HEK293T (cell line): Measurements from ENCODE around the gene ARMC7.

Experiments used
- BHLHE40 ChIP-seq: fragments of 450-650 bp; IDR thresholded peaks from 2 replicates; pipeline ENCODE4 v1.6.1; 2016; ENCODE audit warnings: mild to moderate bottlenecking, moderate library complexity, borderline replicate concordance
- LEF1 ChIP-seq: fragments of 450-650 bp; IDR thresholded peaks from 2 replicates; pipeline ENCODE4 v1.6.1; 2017; ENCODE audit warnings: mild to moderate bottlenecking, borderline replicate concordance
- PKNOX1 ChIP-seq: fragments of 450-650 bp; IDR thresholded peaks from 2 replicates; pipeline ENCODE4 v1.6.1; 2016
- TARDBP ChIP-seq: fragments of 450-650 bp; IDR thresholded peaks from 2 replicates; pipeline ENCODE4 v1.6.1; 2016

- TF ChIP-seq PKNOX1 (no peak), BHLHE40 (no peak), TARDBP (no peak), LEF1 (no peak)
Observed at GRCh38 chr17:75133001-75133400, 23.2 kb downstream of the ARMC7 start.
